Fibroblast of mammary gland (primary cell): Measurements from ENCODE around the gene SLC6A8.
A peak's percentile ranks its signal among the peaks of the same experiment; 100 is the strongest.

Experiments used
- DNase-seq: peaks from one replicate; pipeline ENCODE4 v3.0.0-alpha.2; 2010; ENCODE audit warnings: low read depth
- H3K4me3 ChIP-seq: 2 replicates; pipeline ENCODE4 v1.5.1; 2011; ENCODE audit warnings: low read depth, mild to moderate bottlenecking, low read length, moderate library complexity; ENCODE audit not compliant: control insufficient read depth
- TF ChIP-seq, protein P1 (sequence below): conservative IDR thresholded peaks from 2 replicates; pipeline ENCODE4 v1.5.1; 2011; ENCODE audit warnings: low read depth, low read length, inconsistent platforms; ENCODE audit not compliant: control insufficient read depth, insufficient read depth

Gene SLC6A8

DNA sequence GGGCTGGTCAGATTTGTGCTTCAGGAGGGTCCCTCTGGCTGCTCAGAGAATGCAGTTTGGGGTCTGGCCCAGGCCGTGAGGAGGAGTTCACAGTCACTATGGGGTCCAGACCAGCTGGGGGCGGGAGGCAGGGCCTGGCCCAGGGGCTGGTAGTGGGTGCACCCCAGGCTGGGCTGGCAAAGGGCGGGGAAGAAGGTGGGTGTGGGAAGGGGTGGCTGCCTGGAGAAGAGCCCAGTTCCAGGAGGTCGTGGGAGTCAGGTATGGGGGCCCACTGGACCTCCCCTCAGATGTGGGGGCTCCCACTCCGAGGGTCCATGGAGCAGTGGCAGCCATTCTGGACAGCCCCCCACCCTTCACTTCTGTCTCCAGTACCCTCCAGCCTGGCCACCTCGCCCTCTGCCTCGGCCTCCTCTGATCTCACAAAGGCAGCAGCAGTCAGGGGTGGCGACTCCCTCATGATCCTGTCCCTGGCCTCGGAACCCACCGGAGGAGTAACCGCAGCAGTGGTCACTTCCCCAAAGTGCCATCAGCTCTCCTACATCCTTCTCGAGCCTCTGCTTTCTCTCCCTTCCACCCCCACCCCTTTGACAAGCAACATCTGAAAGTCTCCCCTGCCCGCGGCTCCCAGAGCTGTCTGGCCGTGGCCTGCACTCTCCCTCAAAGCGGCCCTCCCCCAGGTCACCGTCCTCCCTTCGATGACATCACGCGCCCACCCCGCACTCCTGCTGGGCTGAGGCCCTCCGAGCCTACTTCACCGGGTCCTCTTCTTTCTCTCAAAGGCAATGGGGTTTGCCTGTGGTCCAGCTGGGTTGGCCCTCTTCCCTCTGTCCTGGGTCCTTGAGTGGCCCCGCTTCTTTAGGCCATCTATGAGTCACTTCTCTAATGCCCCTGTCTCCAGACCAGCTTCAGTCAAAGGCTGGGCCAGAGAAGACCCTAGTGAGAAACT, 1.7 kb upstream of the SLC6A8 start:
- H3K4me3 ChIP-seq = no peak overlapping the region
- TF ChIP-seq, protein P1, sequence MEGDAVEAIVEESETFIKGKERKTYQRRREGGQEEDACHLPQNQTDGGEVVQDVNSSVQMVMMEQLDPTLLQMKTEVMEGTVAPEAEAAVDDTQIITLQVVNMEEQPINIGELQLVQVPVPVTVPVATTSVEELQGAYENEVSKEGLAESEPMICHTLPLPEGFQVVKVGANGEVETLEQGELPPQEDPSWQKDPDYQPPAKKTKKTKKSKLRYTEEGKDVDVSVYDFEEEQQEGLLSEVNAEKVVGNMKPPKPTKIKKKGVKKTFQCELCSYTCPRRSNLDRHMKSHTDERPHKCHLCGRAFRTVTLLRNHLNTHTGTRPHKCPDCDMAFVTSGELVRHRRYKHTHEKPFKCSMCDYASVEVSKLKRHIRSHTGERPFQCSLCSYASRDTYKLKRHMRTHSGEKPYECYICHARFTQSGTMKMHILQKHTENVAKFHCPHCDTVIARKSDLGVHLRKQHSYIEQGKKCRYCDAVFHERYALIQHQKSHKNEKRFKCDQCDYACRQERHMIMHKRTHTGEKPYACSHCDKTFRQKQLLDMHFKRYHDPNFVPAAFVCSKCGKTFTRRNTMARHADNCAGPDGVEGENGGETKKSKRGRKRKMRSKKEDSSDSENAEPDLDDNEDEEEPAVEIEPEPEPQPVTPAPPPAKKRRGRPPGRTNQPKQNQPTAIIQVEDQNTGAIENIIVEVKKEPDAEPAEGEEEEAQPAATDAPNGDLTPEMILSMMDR = no peak
- no peak for DNase-seq

DNA sequence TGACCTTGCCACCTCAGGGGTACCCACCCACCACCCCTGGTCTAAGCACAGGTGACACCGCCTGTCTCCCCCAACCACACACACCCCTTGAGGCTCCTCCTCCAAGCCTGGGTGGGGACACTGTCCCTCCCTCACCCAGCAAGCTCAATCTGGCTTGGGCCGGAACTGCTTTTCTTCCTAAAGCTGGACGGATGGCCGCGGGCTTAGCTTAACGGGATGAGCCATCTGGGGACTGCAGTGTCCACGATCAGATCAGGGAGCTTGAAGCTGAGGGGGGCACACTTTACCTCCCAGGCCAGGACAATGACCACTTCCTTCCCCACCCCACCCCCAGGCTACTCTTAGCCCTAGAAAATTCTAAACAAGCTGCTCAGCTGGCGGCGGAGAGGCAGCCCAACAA, 1.0 kb upstream of the SLC6A8 start:
- DNase-seq = no peak
- no peak overlapping the region for H3K4me3 ChIP-seq
- TF ChIP-seq, protein P1 = no peak

DNA sequence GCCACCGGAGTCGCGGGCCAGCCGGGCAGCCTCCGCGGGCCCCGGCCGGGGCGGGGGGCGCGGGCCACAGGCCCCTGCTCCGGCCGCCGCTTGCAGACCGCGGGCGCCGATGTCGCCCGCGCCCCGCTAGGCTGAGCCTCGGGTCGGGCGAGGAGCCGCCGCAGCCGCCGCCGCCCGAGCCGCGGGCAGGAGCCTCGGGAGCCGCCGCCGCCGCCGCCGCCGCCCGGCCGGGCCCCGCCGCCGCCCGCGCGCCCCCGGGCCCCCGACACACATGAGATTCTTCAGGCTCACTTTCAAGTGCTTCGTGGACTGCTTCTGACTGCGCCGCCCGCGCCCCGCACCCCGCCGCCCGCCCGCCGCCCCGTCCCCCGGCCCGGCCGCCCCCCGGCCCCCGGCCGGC, 345 bp downstream of the SLC6A8 start:
- no peak for DNase-seq
- TF ChIP-seq, protein P1 = no peak
- no peak overlapping the region for H3K4me3 ChIP-seq

DNA sequence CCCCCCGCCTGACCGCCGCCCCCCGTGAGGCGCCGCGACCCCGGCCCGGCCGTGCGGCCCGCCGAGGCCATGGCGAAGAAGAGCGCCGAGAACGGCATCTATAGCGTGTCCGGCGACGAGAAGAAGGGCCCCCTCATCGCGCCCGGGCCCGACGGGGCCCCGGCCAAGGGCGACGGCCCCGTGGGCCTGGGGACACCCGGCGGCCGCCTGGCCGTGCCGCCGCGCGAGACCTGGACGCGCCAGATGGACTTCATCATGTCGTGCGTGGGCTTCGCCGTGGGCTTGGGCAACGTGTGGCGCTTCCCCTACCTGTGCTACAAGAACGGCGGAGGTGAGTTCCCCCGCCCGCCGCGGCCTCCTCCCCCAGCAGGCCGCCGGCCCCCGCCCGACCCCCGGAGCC, 780 bp downstream of the SLC6A8 start:
- H3K4me3 ChIP-seq = no peak overlapping the region
- TF ChIP-seq, protein P1 = no peak
- DNase-seq = no peak

DNA sequence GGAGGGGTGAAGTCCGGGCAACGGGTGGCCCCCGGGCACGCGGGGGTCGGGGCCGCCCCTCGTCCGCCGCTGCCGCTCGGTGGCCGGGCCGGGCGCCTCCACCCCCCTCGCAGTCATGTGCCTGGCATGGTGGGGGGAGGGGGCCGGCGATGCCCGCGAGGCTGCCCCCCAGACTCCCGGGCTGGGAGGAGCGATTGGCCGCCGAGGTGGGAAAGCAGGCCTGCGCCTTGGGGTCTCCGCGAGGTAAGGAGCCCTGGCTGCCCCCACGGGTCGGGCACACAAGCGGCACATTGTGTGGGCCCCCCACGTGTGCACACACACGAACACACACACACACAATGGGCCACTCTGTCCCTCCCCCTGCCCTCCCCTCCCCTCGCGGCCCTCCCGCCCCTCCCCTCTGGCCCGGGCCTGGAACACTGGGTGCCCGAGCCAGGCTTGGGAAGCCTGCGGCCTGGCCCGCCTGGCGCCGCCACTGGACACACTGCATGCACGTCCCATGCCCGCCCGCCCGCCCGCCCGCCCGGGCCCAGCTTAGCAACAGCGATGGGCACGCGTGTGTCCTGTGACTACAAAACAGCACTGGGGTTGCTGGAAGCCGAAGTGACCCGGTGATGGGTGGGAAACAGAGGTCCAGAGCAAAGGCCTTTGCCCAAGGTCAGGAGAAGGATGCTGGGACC, 1.3 kb downstream of the SLC6A8 start:
- peak overlapping the region; percentile 26 for H3K4me3 ChIP-seq
- no peak for DNase-seq
- TF ChIP-seq, protein P1 = no peak

DNA sequence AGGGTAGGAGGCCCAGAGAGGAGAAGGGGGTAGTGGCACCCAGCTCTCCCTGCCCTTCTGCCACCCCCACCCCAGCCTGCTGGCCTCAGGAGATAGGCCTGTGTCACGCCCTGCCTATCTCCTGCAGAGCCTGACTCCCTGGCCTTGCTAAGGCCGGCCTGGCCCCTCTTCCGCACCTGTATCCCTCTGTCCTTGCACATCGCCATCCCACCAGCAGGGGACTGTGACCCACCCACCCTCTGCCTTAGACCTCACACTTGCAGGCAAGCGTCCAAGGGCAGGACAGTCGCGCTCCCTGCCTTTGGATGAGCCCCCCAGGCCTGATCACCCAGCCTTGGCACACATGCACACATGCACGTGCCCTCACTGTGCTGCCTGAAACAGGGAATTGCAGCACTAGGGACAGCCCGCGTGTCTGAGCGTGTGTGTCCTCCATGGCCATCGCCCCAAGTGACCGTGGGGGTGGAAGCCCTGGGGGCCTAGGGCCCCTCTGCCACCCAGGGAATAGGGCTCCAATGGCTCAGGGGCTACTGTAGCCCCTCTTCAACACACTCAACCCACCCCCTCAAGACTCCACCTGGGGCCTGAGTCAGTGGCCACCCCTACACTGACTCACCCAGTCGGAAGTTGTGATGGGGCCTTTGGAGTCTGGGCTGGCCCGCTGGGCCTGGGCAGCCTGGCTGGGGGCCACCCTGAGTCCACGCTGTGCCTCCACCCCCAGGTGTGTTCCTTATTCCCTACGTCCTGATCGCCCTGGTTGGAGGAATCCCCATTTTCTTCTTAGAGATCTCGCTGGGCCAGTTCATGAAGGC, 2.1 kb downstream of the SLC6A8 start:
- DNase-seq = no peak
- TF ChIP-seq, protein P1 = peak; percentile 2
- H3K4me3 ChIP-seq = no peak overlapping the region
